WTC11 (cell line): Measurements from ENCODE around the gene OST4. TPM values are rescaled to one million over a fixed set of nuclear protein-coding genes. Genes with fewer than 3 reads are reported as not detected.

Experiments
- ATAC-seq: fragments of 200-7000 bp; cut with Tn5 transposase; 2 replicates; pipeline ENCODE4 v1.10.0; 2021; ENCODE audit warnings: mild to moderate bottlenecking, moderate library complexity
- CTCF ChIA-PET: fragments of 300-600 bp; sonication (Branson Sonifier 250); formaldehyde crosslinking; loops from one replicate; lab custom pipeline; 2021; ENCODE audit warnings: antibody characterized with exemption; lab: Charles Lee
- POLR2A ChIA-PET: fragments of 350-600 bp; sonication (Branson Sonifier 250); formaldehyde crosslinking; loops from one replicate; lab custom pipeline; 2021; ENCODE audit warnings: antibody characterized with exemption; lab: Charles Lee
- DNase-seq: peaks from one replicate; pipeline ENCODE4 v3.0.0; 2021; ENCODE audit warnings: low spot score
- H3K27ac Mint-ChIP-seq: 2 replicates; pipeline ENCODE4 v1.8.0; 2021; ENCODE audit warnings: mixed read lengths
- H3K27me3 Mint-ChIP-seq: 2 replicates; pipeline ENCODE4 v1.8.0; 2021; ENCODE audit warnings: low read depth, mild to moderate bottlenecking, moderate library complexity, mixed read lengths
- H3K36me3 Mint-ChIP-seq: 2 replicates; pipeline ENCODE4 v1.8.0; 2021; ENCODE audit warnings: mixed read lengths
- H3K4me1 Mint-ChIP-seq: 2 replicates; pipeline ENCODE4 v1.8.0; 2022; ENCODE audit warnings: mixed read lengths
- H3K4me3 Mint-ChIP-seq: 2 replicates; pipeline ENCODE4 v1.8.0; 2021; ENCODE audit warnings: mild to moderate bottlenecking, moderate library complexity, mixed read lengths
- H3K9me3 Mint-ChIP-seq: 2 replicates; pipeline ENCODE4 v1.8.0; 2021; ENCODE audit warnings: mixed read lengths
- ATF6 ChIP-seq: sonication (generic); formaldehyde crosslinking; IDR thresholded peaks from 2 replicates; pipeline ENCODE4 v1.8.1; 2023; ENCODE audit warnings: mild to moderate bottlenecking, missing genetic modification reagents
- CREB1 ChIP-seq: sonication (generic); formaldehyde crosslinking; IDR thresholded peaks from 2 replicates; pipeline ENCODE4 v1.8.0; 2023; ENCODE audit warnings: mild to moderate bottlenecking, missing genetic modification reagents
- CREM ChIP-seq: sonication (generic); formaldehyde crosslinking; IDR thresholded peaks from 2 replicates; pipeline ENCODE4 v1.8.1; 2022; ENCODE audit warnings: mild to moderate bottlenecking, missing genetic modification reagents, moderate library complexity
- EMX1 ChIP-seq: fragments of 250-450 bp; sonication (Bioruptor Pico); IDR thresholded peaks from 2 replicates; pipeline ENCODE4 v1.8.0; 2021; ENCODE audit warnings: mild to moderate bottlenecking
- ESRRA ChIP-seq: sonication (generic); formaldehyde crosslinking; IDR thresholded peaks from 2 replicates; pipeline ENCODE4 v1.8.1; 2022; ENCODE audit warnings: mild to moderate bottlenecking, missing genetic modification reagents, borderline replicate concordance
- MAX ChIP-seq: sonication (generic); formaldehyde crosslinking; IDR thresholded peaks from 2 replicates; pipeline ENCODE4 v1.8.0; 2022; ENCODE audit warnings: mild to moderate bottlenecking, missing genetic modification reagents
- MYBL2 ChIP-seq: sonication (generic); formaldehyde crosslinking; IDR thresholded peaks from 2 replicates; pipeline ENCODE4 v1.8.1; 2023; ENCODE audit warnings: mild to moderate bottlenecking, moderate library complexity, missing genetic modification reagents
- SMAD4 ChIP-seq: sonication (generic); formaldehyde crosslinking; IDR thresholded peaks from 2 replicates; pipeline ENCODE4 v1.8.0; 2022; ENCODE audit warnings: mild to moderate bottlenecking, missing genetic modification reagents
- SOX15 ChIP-seq: fragments of 250-450 bp; sonication (Bioruptor Pico); IDR thresholded peaks from 2 replicates; pipeline ENCODE4 v1.9.0; 2021; ENCODE audit warnings: mild to moderate bottlenecking
- SP1 ChIP-seq: sonication (generic); formaldehyde crosslinking; conservative IDR thresholded peaks from 2 replicates; pipeline ENCODE4 v1.8.1; 2022; ENCODE audit warnings: missing genetic modification reagents
- TEAD4 ChIP-seq: sonication (generic); formaldehyde crosslinking; IDR thresholded peaks from 2 replicates; pipeline ENCODE4 v1.8.0; 2022; ENCODE audit warnings: mild to moderate bottlenecking, missing genetic modification reagents
- USF2 ChIP-seq: sonication (generic); formaldehyde crosslinking; IDR thresholded peaks from 2 replicates; pipeline ENCODE4 v1.8.1; 2023; ENCODE audit warnings: mild to moderate bottlenecking, missing genetic modification reagents, moderate library complexity
- ZBTB43 ChIP-seq: sonication (generic); formaldehyde crosslinking; IDR thresholded peaks from 2 replicates; pipeline ENCODE4 v1.8.1; 2023; ENCODE audit warnings: mild to moderate bottlenecking, missing genetic modification reagents
- ZNF138 ChIP-seq: sonication (generic); formaldehyde crosslinking; conservative IDR thresholded peaks from 2 replicates; pipeline ENCODE4 v1.8.1; 2022; ENCODE audit warnings: mild to moderate bottlenecking, moderate library complexity, missing genetic modification reagents
- ZNF232 ChIP-seq: sonication (generic); formaldehyde crosslinking; IDR thresholded peaks from 2 replicates; pipeline ENCODE4 v1.8.0; 2022; ENCODE audit warnings: mild to moderate bottlenecking, missing genetic modification reagents
- ZNF281 ChIP-seq: sonication (generic); formaldehyde crosslinking; IDR thresholded peaks from 2 replicates; pipeline ENCODE4 v1.8.0; 2023; ENCODE audit warnings: mild to moderate bottlenecking, missing genetic modification reagents
- ZNF416 ChIP-seq: fragments of 250-450 bp; sonication (Bioruptor Pico); IDR thresholded peaks from 2 replicates; pipeline ENCODE4 v1.9.0; 2021; ENCODE audit warnings: mild to moderate bottlenecking, inconsistent platforms
- ZNF532 ChIP-seq: fragments of 250-450 bp; sonication (Bioruptor Pico); IDR thresholded peaks from 2 replicates; pipeline ENCODE4 v1.9.0; 2021; ENCODE audit warnings: mild to moderate bottlenecking, borderline replicate concordance
- total RNA-seq: library from RNA; stranded (reverse); gene quantifications from 3 replicates; pipeline ENCODE4 v1.2.3, GENCODE V29; 2021

The OST4 gene
- total RNA-seq, 1 experiment from 2014 or later, result 210 TPM

GRCh38 chr2:27051902-27052645, 19.4 kb downstream of the OST4 start:
- Mint-ChIP-seq H3K27me3 (peaks cover 10% of the 10 kb centered on the region), H3K9me3 (peaks cover 3% of the 10 kb centered on the region; the same call in 1 of the 2 replicates), H3K36me3 (peaks cover 23% of the 10 kb centered on the region), H3K4me3 (peak overlapping the region; percentile 87), H3K27ac (peak overlapping the region; percentile 45; the same call in 1 of the 2 replicates), H3K4me1 (peaks cover 12% of the 10 kb centered on the region)
- CTCF ChIA-PET, result interaction anchor here (0.5 to 4.4 kb wide), 14 partner anchors 12 to 139 kb away, joined by 3 to 38 read pairs (median 4); partner anchors contain the start of genes KHK and OST4
- ATAC-seq (peak; percentile 16), DNase-seq (peak; percentile 71)
- POLR2A ChIA-PET, result interaction anchor here (0.9 to 4.0 kb wide), 8 partner anchors 9 to 35 kb away, joined by 3 to 27 read pairs (median 3); partner anchors contain the start of genes EMILIN1, KHK, OST4 and TMEM214
- 0 out of 2 replicates have a peak, but pooled peaks have one; percentile 13 for TF ChIP-seq SP1 (CRISPR knock-in tag)
- no peak for TF ChIP-seq ZNF281
- TF ChIP-seq USF2 (CRISPR knock-in tag), result no peak

GRCh38 chr2:27050996-27051901, 20.2 kb downstream of the OST4 start, which contains the start of gene AGBL5:
Gene AGBL5, plus strand, starts transcription at chr2:27051668. Its CDS starts 1,291 bp downstream, at chr2:27052959.
- ChIA-PET CTCF (interaction anchor here (0.5 to 4.4 kb wide), 20 partner anchors 8 to 473 kb away, joined by 3 to 38 read pairs (median 6); partner anchors contain the start of genes KHK and OST4), POLR2A (interaction anchor here (0.8 to 4.0 kb wide), 13 partner anchors 9 to 309 kb away, joined by 3 to 27 read pairs (median 4); partner anchors contain the start of genes EMILIN1, KHK, OST4 and TMEM214)
- Mint-ChIP-seq H3K27ac (peak within 1 kb of the TSS; percentile 98), H3K4me3 (peak within 1 kb of the TSS; percentile 93), H3K36me3 (peaks cover 20% of the 10 kb centered on the region), H3K4me1 (peaks cover 12% of the 10 kb centered on the region), H3K27me3 (peaks cover 10% of the 10 kb centered on the region), H3K9me3 (peaks cover 3% of the 10 kb centered on the region; the same call in 1 of the 2 replicates)
- DNase-seq (peak; percentile 92), ATAC-seq (peak; percentile 50)
- TF ChIP-seq ZNF232 (CRISPR knock-in tag) (peak; percentile 5; the same call in 1 of the 2 replicates), ZNF532 (CRISPR knock-in tag) (peak; percentile 94; the same call in 1 of the 2 replicates), ZNF138 (CRISPR knock-in tag) (peak; percentile 79; the same call in 1 of the 2 replicates), ZNF416 (CRISPR knock-in tag) (peak; percentile 79; the same call in 1 of the 2 replicates), MYBL2 (CRISPR knock-in tag) (peak; percentile 92), EMX1 (CRISPR knock-in tag) (peak; percentile 91; the same call in 1 of the 2 replicates), SOX15 (CRISPR knock-in tag) (no peak; the same call in 1 of the 2 replicates), ATF6 (no peak), ESRRA (CRISPR knock-in tag) (peak; percentile 52; the same call in 1 of the 2 replicates), ZBTB43 (CRISPR knock-in tag) (no peak), CREB1 (CRISPR knock-in tag) (peak; percentile 63; the same call in 1 of the 2 replicates), MAX (peak; percentile 98), CREM (CRISPR knock-in tag) (0 out of 2 replicates have a peak, but pooled peaks have one; percentile 64), SMAD4 (CRISPR knock-in tag) (no peak), TEAD4 (CRISPR knock-in tag) (peak; percentile 36; the same call in 1 of the 2 replicates)
